ENCODE measurements around the gene MRPS34.

The MRPS34 gene

GRCh38 chr16:1789643-1790045 lies 16.7 kb upstream of the MRPS34 start:
- CTCF ChIA-PET: interaction anchor here (0.7 kb wide), 1 partner anchor 37 kb away, joined by 4 read pairs; no protein-coding TSS in a partner anchor
- POLR2A ChIA-PET: interaction anchor here (1.5 kb wide), 1 partner anchor 366 kb away, joined by 3 read pairs; the partner anchor contains the start of gene TRAF7
- TF ChIP-seq RBAK (tag by site-specific recombination; IDR thresholded peaks at IDR 0.05) (no peak), ZNF211 (tag by site-specific recombination; IDR thresholded peaks at IDR 0.05; ENCODE audit: low read depth) (no peak), ZNF324 (tag by site-specific recombination; IDR thresholded peaks at IDR 0.05) (no peak), ZNF23 (tag by site-specific recombination; IDR thresholded peaks at IDR 0.05; ENCODE audit: borderline replicate concordance) (no peak), KLF1 (tag by site-specific recombination; IDR thresholded peaks at IDR 0.05) (peak; percentile 100), MYNN (tag by site-specific recombination; IDR thresholded peaks at IDR 0.05; ENCODE audit: borderline replicate concordance) (no peak), BCL11A (tag by site-specific recombination; IDR thresholded peaks at IDR 0.05; ENCODE audit: low read depth) (no peak), ZNF138 (tag by site-specific recombination; IDR thresholded peaks at IDR 0.05; ENCODE audit: borderline replicate concordance) (no peak), ZNF558 (tag by site-specific recombination; IDR thresholded peaks at IDR 0.05) (no peak), KLF8 (tag by site-specific recombination; IDR thresholded peaks at IDR 0.05) (peak; percentile 78; the same call in 1 of the 2 replicates), ZNF791 (tag by site-specific recombination; IDR thresholded peaks at IDR 0.05) (no peak), HOXA7 (CRISPR knock-in tag; IDR thresholded peaks at IDR 0.05; ENCODE audit: borderline replicate concordance) (no peak), ZNF549 (tag by site-specific recombination; IDR thresholded peaks at IDR 0.05) (no peak), ZNF266 (tag by site-specific recombination; IDR thresholded peaks at IDR 0.05; ENCODE audit: low read depth) (no peak), KLF16 (tag by site-specific recombination; IDR thresholded peaks at IDR 0.05) (no peak), ZNF169 (tag by site-specific recombination; IDR thresholded peaks at IDR 0.05) (no peak), ZNF514 (tag by site-specific recombination; IDR thresholded peaks at IDR 0.05) (no peak), KLF17 (tag by site-specific recombination; IDR thresholded peaks at IDR 0.05) (peak; percentile 51; the same call in 1 of the 2 replicates), ZNF112 (tag by site-specific recombination; IDR thresholded peaks at IDR 0.05) (no peak), KLF9 (tag by site-specific recombination; IDR thresholded peaks at IDR 0.05; ENCODE audit: low read depth) (peak; percentile 28; the same call in 1 of the 2 replicates), ZNF174 (tag by site-specific recombination; IDR thresholded peaks at IDR 0.05) (no peak), GLIS2 (tag by site-specific recombination; IDR thresholded peaks at IDR 0.05) (0 out of 2 replicates have a peak, but pooled peaks have one; percentile 16)
- TF ChIP-seq, protein P1, sequence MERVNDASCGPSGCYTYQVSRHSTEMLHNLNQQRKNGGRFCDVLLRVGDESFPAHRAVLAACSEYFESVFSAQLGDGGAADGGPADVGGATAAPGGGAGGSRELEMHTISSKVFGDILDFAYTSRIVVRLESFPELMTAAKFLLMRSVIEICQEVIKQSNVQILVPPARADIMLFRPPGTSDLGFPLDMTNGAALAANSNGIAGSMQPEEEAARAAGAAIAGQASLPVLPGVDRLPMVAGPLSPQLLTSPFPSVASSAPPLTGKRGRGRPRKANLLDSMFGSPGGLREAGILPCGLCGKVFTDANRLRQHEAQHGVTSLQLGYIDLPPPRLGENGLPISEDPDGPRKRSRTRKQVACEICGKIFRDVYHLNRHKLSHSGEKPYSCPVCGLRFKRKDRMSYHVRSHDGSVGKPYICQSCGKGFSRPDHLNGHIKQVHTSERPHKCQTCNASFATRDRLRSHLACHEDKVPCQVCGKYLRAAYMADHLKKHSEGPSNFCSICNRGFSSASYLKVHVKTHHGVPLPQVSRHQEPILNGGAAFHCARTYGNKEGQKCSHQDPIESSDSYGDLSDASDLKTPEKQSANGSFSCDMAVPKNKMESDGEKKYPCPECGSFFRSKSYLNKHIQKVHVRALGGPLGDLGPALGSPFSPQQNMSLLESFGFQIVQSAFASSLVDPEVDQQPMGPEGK (tag by site-specific recombination; IDR thresholded peaks at IDR 0.05): no peak
- TF ChIP-seq, protein P2, sequence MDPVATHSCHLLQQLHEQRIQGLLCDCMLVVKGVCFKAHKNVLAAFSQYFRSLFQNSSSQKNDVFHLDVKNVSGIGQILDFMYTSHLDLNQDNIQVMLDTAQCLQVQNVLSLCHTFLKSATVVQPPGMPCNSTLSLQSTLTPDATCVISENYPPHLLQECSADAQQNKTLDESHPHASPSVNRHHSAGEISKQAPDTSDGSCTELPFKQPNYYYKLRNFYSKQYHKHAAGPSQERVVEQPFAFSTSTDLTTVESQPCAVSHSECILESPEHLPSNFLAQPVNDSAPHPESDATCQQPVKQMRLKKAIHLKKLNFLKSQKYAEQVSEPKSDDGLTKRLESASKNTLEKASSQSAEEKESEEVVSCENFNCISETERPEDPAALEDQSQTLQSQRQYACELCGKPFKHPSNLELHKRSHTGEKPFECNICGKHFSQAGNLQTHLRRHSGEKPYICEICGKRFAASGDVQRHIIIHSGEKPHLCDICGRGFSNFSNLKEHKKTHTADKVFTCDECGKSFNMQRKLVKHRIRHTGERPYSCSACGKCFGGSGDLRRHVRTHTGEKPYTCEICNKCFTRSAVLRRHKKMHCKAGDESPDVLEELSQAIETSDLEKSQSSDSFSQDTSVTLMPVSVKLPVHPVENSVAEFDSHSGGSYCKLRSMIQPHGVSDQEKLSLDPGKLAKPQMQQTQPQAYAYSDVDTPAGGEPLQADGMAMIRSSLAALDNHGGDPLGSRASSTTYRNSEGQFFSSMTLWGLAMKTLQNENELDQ (tag by site-specific recombination; IDR thresholded peaks at IDR 0.05; ENCODE audit: low read depth): no peak
- TF ChIP-seq, protein P3, sequence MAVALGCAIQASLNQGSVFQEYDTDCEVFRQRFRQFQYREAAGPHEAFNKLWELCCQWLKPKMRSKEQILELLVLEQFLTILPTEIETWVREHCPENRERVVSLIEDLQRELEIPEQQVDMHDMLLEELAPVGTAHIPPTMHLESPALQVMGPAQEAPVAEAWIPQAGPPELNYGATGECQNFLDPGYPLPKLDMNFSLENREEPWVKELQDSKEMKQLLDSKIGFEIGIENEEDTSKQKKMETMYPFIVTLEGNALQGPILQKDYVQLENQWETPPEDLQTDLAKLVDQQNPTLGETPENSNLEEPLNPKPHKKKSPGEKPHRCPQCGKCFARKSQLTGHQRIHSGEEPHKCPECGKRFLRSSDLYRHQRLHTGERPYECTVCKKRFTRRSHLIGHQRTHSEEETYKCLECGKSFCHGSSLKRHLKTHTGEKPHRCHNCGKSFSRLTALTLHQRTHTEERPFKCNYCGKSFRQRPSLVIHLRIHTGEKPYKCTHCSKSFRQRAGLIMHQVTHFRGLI (tag by site-specific recombination; IDR thresholded peaks at IDR 0.05): no peak
- TF ChIP-seq, protein P4, sequence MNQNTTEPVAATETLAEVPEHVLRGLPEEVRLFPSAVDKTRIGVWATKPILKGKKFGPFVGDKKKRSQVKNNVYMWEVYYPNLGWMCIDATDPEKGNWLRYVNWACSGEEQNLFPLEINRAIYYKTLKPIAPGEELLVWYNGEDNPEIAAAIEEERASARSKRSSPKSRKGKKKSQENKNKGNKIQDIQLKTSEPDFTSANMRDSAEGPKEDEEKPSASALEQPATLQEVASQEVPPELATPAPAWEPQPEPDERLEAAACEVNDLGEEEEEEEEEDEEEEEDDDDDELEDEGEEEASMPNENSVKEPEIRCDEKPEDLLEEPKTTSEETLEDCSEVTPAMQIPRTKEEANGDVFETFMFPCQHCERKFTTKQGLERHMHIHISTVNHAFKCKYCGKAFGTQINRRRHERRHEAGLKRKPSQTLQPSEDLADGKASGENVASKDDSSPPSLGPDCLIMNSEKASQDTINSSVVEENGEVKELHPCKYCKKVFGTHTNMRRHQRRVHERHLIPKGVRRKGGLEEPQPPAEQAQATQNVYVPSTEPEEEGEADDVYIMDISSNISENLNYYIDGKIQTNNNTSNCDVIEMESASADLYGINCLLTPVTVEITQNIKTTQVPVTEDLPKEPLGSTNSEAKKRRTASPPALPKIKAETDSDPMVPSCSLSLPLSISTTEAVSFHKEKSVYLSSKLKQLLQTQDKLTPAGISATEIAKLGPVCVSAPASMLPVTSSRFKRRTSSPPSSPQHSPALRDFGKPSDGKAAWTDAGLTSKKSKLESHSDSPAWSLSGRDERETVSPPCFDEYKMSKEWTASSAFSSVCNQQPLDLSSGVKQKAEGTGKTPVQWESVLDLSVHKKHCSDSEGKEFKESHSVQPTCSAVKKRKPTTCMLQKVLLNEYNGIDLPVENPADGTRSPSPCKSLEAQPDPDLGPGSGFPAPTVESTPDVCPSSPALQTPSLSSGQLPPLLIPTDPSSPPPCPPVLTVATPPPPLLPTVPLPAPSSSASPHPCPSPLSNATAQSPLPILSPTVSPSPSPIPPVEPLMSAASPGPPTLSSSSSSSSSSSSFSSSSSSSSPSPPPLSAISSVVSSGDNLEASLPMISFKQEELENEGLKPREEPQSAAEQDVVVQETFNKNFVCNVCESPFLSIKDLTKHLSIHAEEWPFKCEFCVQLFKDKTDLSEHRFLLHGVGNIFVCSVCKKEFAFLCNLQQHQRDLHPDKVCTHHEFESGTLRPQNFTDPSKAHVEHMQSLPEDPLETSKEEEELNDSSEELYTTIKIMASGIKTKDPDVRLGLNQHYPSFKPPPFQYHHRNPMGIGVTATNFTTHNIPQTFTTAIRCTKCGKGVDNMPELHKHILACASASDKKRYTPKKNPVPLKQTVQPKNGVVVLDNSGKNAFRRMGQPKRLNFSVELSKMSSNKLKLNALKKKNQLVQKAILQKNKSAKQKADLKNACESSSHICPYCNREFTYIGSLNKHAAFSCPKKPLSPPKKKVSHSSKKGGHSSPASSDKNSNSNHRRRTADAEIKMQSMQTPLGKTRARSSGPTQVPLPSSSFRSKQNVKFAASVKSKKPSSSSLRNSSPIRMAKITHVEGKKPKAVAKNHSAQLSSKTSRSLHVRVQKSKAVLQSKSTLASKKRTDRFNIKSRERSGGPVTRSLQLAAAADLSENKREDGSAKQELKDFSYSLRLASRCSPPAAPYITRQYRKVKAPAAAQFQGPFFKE (tag by site-specific recombination; IDR thresholded peaks at IDR 0.05; ENCODE audit: borderline replicate concordance): no peak

More at GRCh38 chr16:1789643-1790045, 16.7 kb upstream of the MRPS34 start:
- peaks cover 3 to 56% of the 10 kb centered on the region in 2 experiments; a peak in 2 of 3 replicates for H3K36me3 ChIP-seq (ENCODE audit: control insufficient read depth in 2 of 2, insufficient read depth in 1 of 2, low read length in 2 of 2)
- no peaks in the 10 kb centered on the region for H3K4me1 ChIP-seq (ENCODE audit: control insufficient read depth, insufficient read depth, low read length)
- no peak overlapping the region for H3K27ac ChIP-seq (ENCODE audit: extremely low read depth, low read depth, low read length)
- no peaks in the 10 kb centered on the region for H3K9me3 ChIP-seq (ENCODE audit: control insufficient read depth, insufficient read depth, low read depth, low read length)
- H3K4me3 ChIP-seq (ENCODE audit: low read depth, low read length): no peak overlapping the region
